Calu3 (cell line): ENCODE results near the gene ZNF766. TPM values are rescaled to one million over a fixed set of nuclear protein-coding genes. Genes with fewer than 3 reads are reported as not detected.

Experiments
- BruUV-seq: library from RNA; stranded (reverse); fragments of 400-500 nt; replicated peaks from 2 replicates; lab custom pipeline; 2021; lab: Mats Ljungman, UMichigan
- CTCF ChIA-PET: fragments of 300-600 bp; sonication (Branson Sonifier 250); formaldehyde crosslinking; loops from one replicate; lab custom pipeline; 2022; ENCODE audit warnings: antibody characterized with exemption; lab: Charles Lee
- DNase-seq: peaks from one replicate; pipeline ENCODE4 v3.0.0; 2022
- H3K27ac Mint-ChIP-seq: one replicate; pipeline ENCODE4 v1.8.0; 2022; ENCODE audit warnings: mixed read lengths; ENCODE audit not compliant: unreplicated experiment
- H3K27me3 Mint-ChIP-seq: one replicate; pipeline ENCODE4 v1.8.0; 2022; ENCODE audit warnings: mixed read lengths; ENCODE audit not compliant: unreplicated experiment
- H3K36me3 Mint-ChIP-seq: one replicate; pipeline ENCODE4 v1.8.0; 2022; ENCODE audit warnings: mild to moderate bottlenecking, moderate library complexity, mixed read lengths; ENCODE audit not compliant: insufficient read depth, unreplicated experiment
- H3K4me1 Mint-ChIP-seq: one replicate; pipeline ENCODE4 v1.8.0; 2022; ENCODE audit warnings: mild to moderate bottlenecking, low read depth, mixed read lengths; ENCODE audit not compliant: unreplicated experiment
- H3K4me3 Mint-ChIP-seq: one replicate; pipeline ENCODE4 v1.8.0; 2022; ENCODE audit warnings: mild to moderate bottlenecking, low read depth, moderate library complexity, mixed read lengths; ENCODE audit not compliant: unreplicated experiment
- H3K9me3 Mint-ChIP-seq: one replicate; pipeline ENCODE4 v1.8.0; 2022; ENCODE audit warnings: low read depth, mixed read lengths; ENCODE audit not compliant: unreplicated experiment
- intact Hi-C: fragments of 100-400 bp; cut with micrococcal nuclease; formaldehyde crosslinking; loops from one replicate; pipeline ENCODE4 v1.10.0; 2022; ENCODE audit not compliant: unreplicated experiment
- total RNA-seq: library from RNA; stranded (reverse); gene quantifications from 2 replicates; pipeline ENCODE4 v1.2.3, GENCODE V29; 2022
- TF ChIP-seq, protein P1 (sequence below): fragments of 200-600 bp; IDR thresholded peaks from one replicate; pipeline ENCODE4 v1.8.0; 2022; ENCODE audit warnings: antibody characterized with exemption; ENCODE audit not compliant: unreplicated experiment

The ZNF766 gene
- total RNA-seq, 1 experiment from 2014 or later: 26.6 TPM

DNA sequence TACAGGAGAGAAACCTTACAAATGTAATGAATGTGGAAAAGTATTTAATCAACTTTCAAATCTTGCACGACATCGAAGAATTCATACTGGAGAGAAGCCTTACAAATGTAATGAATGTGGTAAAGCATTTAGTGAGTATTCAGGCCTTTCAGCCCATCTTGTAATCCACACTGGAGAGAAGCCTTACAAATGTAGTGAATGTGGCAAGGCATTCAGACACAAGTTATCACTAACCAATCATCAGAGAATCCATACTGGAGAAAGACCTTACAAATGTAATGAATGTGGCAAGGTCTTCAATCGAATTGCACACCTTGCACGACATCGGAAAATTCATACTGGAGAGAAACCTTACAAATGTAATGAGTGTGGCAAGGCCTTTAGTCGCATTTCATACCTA, 53.0 kb downstream of the ZNF766 start:
- no TSS peak for BruUV-seq
- TF ChIP-seq, protein P1, sequence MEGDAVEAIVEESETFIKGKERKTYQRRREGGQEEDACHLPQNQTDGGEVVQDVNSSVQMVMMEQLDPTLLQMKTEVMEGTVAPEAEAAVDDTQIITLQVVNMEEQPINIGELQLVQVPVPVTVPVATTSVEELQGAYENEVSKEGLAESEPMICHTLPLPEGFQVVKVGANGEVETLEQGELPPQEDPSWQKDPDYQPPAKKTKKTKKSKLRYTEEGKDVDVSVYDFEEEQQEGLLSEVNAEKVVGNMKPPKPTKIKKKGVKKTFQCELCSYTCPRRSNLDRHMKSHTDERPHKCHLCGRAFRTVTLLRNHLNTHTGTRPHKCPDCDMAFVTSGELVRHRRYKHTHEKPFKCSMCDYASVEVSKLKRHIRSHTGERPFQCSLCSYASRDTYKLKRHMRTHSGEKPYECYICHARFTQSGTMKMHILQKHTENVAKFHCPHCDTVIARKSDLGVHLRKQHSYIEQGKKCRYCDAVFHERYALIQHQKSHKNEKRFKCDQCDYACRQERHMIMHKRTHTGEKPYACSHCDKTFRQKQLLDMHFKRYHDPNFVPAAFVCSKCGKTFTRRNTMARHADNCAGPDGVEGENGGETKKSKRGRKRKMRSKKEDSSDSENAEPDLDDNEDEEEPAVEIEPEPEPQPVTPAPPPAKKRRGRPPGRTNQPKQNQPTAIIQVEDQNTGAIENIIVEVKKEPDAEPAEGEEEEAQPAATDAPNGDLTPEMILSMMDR: no peak
- DNase-seq: no peak
- CTCF ChIA-PET: no interaction called here
- Mint-ChIP-seq H3K27ac (no peak overlapping the region), H3K9me3 (peaks cover 24% of the 10 kb centered on the region), H3K36me3 (peaks cover 10% of the 10 kb centered on the region), H3K4me3 (no peak overlapping the region), H3K4me1 (no peaks in the 10 kb centered on the region), H3K27me3 (no peaks in the 10 kb centered on the region)
- intact Hi-C loops: no loop called here

DNA sequence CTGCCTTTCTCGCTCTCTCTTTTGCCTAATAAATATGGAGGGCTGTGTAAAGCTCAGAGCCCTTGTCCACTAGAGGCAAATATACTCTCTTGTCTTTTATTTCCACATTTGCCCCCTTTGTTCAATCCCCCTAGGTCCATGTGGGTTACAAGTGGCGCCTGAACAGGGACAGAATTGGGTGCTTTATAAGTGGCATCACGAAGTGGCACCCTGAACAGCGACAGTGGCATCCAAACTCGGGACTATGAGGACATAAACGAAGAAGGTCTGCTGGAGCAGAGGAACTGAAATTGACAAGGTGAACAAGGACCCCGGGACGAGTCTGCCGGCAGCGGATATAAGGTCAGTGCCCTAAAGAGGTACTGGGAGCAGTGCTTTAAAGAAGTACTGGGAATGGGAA, 62.4 kb downstream of the ZNF766 start:
- CTCF ChIA-PET: no interaction called here
- DNase-seq: no peak
- BruUV-seq: no TSS peak
- Mint-ChIP-seq H3K9me3 (peaks cover 21% of the 10 kb centered on the region), H3K27me3 (no peaks in the 10 kb centered on the region), H3K36me3 (no peaks in the 10 kb centered on the region), H3K4me1 (no peaks in the 10 kb centered on the region), H3K27ac (no peak overlapping the region), H3K4me3 (no peak overlapping the region)
- intact Hi-C loops: no loop called here
- TF ChIP-seq, protein P1: no peak

DNA sequence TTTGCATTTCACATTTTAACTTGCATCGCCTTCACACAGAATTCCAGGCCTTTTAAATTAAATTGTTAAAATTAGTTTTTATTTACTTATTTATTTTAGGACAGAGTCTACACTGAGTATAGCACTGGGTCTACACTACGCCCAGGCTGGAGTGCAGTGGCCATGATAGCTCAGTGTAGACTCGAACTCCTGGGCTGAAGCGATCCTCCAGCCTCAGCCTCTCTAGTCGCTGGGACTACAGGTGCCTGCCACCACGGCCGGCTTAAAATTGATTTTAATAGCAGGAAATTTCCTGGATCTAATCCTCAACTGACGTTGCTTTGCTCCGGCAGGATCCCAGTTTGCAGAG, 66.4 kb downstream of the ZNF766 start:
- Mint-ChIP-seq H3K36me3 (no peaks in the 10 kb centered on the region), H3K4me3 (no peak overlapping the region), H3K27me3 (no peaks in the 10 kb centered on the region), H3K4me1 (no peaks in the 10 kb centered on the region), H3K9me3 (peaks cover 30% of the 10 kb centered on the region), H3K27ac (no peak overlapping the region)
- TF ChIP-seq, protein P1: no peak
- DNase-seq: no peak
- intact Hi-C loops: no loop called here
- CTCF ChIA-PET: no interaction called here
- no TSS peak for BruUV-seq

DNA sequence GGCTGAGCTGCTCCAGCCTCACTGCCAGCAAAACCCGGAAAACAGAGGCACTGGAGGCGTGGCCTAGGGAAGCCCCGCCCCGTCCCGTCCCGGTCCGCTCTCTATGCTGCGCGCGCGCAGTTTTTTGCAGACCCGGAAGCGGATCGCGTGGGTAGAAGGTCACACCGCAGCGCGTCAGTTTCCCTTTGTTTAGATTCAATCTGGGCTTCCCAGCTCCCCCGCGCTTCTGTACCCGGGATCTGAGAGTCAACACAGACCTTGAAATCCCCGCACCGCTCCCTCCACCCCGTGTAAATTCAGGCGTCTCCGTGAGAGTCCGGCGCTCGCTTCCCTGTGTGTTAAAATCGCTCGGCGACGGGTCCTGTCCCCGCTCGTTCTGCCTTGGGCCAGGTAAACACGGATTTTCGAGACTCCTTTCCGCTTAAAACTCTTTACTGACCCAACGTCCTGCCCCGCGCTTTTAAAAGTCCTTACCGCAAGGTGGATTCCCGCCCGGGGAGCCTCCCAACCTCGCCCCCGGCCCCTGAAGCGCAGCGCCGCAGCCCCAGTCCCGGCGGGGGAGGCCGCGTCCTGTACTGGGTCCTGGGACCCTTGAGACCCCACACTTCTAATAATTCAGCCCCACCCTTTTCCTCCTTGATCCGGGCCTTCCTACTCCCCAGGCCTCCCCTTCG, 66.9 kb downstream of the ZNF766 start, which contains the start of gene ZNF610:
Gene ZNF610, plus strand, starts transcription at position 127 of the 674 bp plus-strand sequence. CDS start 12,930 bp downstream, outside the sequence.
- H3K27ac Mint-ChIP-seq: no peak within 1 kb of the TSS
- peaks cover 28% of the 10 kb centered on the region for H3K9me3 Mint-ChIP-seq
- intact Hi-C loops: no loop called here
- no TSS peak for BruUV-seq
- no peaks in the 10 kb centered on the region for H3K36me3 Mint-ChIP-seq
- TF ChIP-seq, protein P1: no peak
- H3K4me1 Mint-ChIP-seq: no peaks in the 10 kb centered on the region
- no peaks in the 10 kb centered on the region for H3K27me3 Mint-ChIP-seq
- no peak within 1 kb of the TSS for H3K4me3 Mint-ChIP-seq
- CTCF ChIA-PET: no interaction called here
- no peak for DNase-seq
